ES-I3 (cell line): ENCODE results near the gene ECM2.

ENCODE experiments used
- H3K36me3 ChIP-seq: 2 replicates; pipeline ENCODE4 v1.6.1; 2013; ENCODE audit warnings: mild to moderate bottlenecking, low read length, control low read depth, moderate library complexity; ENCODE audit not compliant: insufficient read depth
- H3K4me1 ChIP-seq: 2 replicates; pipeline ENCODE4 v1.6.1; 2013; ENCODE audit warnings: mild to moderate bottlenecking, control low read depth, low read length; ENCODE audit not compliant: insufficient read depth
- H3K9ac ChIP-seq: 2 replicates; pipeline ENCODE4 v1.6.1; 2013; ENCODE audit warnings: low read depth, mild to moderate bottlenecking, low read length, moderate library complexity
- H3K9me3 ChIP-seq: 2 replicates; pipeline ENCODE4 v1.6.1; 2013; ENCODE audit warnings: mild to moderate bottlenecking, low read length, moderate library complexity; ENCODE audit not compliant: control insufficient read depth, insufficient read depth

Gene ECM2

GRCh38 chr9:92516521-92516920 lies 19.3 kb downstream of the ECM2 start:
- Histone ChIP-seq H3K9ac (no peak overlapping the region), H3K4me1 (peaks cover 14% of the 10 kb centered on the region; the same call in 1 of the 2 replicates), H3K9me3 (no peaks in the 10 kb centered on the region), H3K36me3 (no peaks in the 10 kb centered on the region)

GRCh38 chr9:92514635-92515034 lies 21.2 kb downstream of the ECM2 start:
- peaks cover 14% of the 10 kb centered on the region; the same call in 1 of the 2 replicates for H3K4me1 ChIP-seq
- no peaks in the 10 kb centered on the region for H3K36me3 ChIP-seq
- no peak overlapping the region for H3K9ac ChIP-seq
- no peaks in the 10 kb centered on the region for H3K9me3 ChIP-seq

- no peak overlapping the region for H3K9ac ChIP-seq
- no peaks in the 10 kb centered on the region for H3K9me3 ChIP-seq
- H3K4me1 ChIP-seq, result peaks cover 14% of the 10 kb centered on the region; the same call in 1 of the 2 replicates
- no peaks in the 10 kb centered on the region for H3K36me3 ChIP-seq
These were observed 22.4 kb downstream of the ECM2 start for GRCh38 chr9:92513349-92513748.

- H3K9me3 ChIP-seq, result no peaks in the 10 kb centered on the region
- peaks cover 10% of the 10 kb centered on the region; the same call in 1 of the 2 replicates for H3K4me1 ChIP-seq
- H3K9ac ChIP-seq, result no peak overlapping the region
- no peaks in the 10 kb centered on the region for H3K36me3 ChIP-seq
These were observed 23.2 kb downstream of the ECM2 start for GRCh38 chr9:92512622-92513021.

- H3K36me3 ChIP-seq, result no peaks in the 10 kb centered on the region
- peaks cover 5% of the 10 kb centered on the region; the same call in 1 of the 2 replicates for H3K4me1 ChIP-seq
- H3K9ac ChIP-seq, result no peak overlapping the region
- no peaks in the 10 kb centered on the region for H3K9me3 ChIP-seq
These were observed 25.0 kb downstream of the ECM2 start for GRCh38 chr9:92510747-92511146.

- no peaks in the 10 kb centered on the region for H3K36me3 ChIP-seq
- H3K4me1 ChIP-seq, result peaks cover 5% of the 10 kb centered on the region; the same call in 1 of the 2 replicates
- no peaks in the 10 kb centered on the region for H3K9me3 ChIP-seq
- H3K9ac ChIP-seq, result no peak overlapping the region
These were observed 26.7 kb downstream of the ECM2 start for GRCh38 chr9:92509050-92509449.

- H3K9me3 ChIP-seq, result no peaks in the 10 kb centered on the region
- no peaks in the 10 kb centered on the region for H3K36me3 ChIP-seq
- no peak overlapping the region for H3K9ac ChIP-seq
- peaks cover 9% of the 10 kb centered on the region for H3K4me1 ChIP-seq
These were observed 27.6 kb downstream of the ECM2 start for GRCh38 chr9:92508018-92508820.

GRCh38 chr9:92507496-92507895 lies 28.3 kb downstream of the ECM2 start:
- Histone ChIP-seq H3K36me3 (no peaks in the 10 kb centered on the region), H3K9me3 (no peaks in the 10 kb centered on the region), H3K4me1 (peaks cover 9% of the 10 kb centered on the region), H3K9ac (no peak overlapping the region)

- Histone ChIP-seq H3K36me3 (no peaks in the 10 kb centered on the region), H3K9ac (no peak overlapping the region), H3K4me1 (peaks cover 9% of the 10 kb centered on the region), H3K9me3 (no peaks in the 10 kb centered on the region)
These were observed 28.8 kb downstream of the ECM2 start for GRCh38 chr9:92507005-92507404.

- no peak overlapping the region for H3K9ac ChIP-seq
- no peaks in the 10 kb centered on the region for H3K9me3 ChIP-seq
- H3K4me1 ChIP-seq, result peaks cover 9% of the 10 kb centered on the region
- no peaks in the 10 kb centered on the region for H3K36me3 ChIP-seq
These were observed 29.5 kb downstream of the ECM2 start for GRCh38 chr9:92506184-92506857.

GRCh38 chr9:92504881-92505280 lies 30.9 kb downstream of the ECM2 start:
- no peaks in the 10 kb centered on the region for H3K9me3 ChIP-seq
- no peaks in the 10 kb centered on the region for H3K36me3 ChIP-seq
- peaks cover 9% of the 10 kb centered on the region for H3K4me1 ChIP-seq
- H3K9ac ChIP-seq, result no peak overlapping the region

GRCh38 chr9:92503156-92503555 lies 32.6 kb downstream of the ECM2 start:
- Histone ChIP-seq H3K9me3 (no peaks in the 10 kb centered on the region), H3K4me1 (peaks cover 9% of the 10 kb centered on the region), H3K36me3 (no peaks in the 10 kb centered on the region), H3K9ac (no peak overlapping the region)

- no peak overlapping the region for H3K9ac ChIP-seq
- no peaks in the 10 kb centered on the region for H3K36me3 ChIP-seq
- H3K9me3 ChIP-seq, result no peaks in the 10 kb centered on the region
- H3K4me1 ChIP-seq, result peaks cover 9% of the 10 kb centered on the region
These were observed 34.0 kb downstream of the ECM2 start for GRCh38 chr9:92501671-92502393.

- H3K9me3 ChIP-seq, result no peaks in the 10 kb centered on the region
- no peaks in the 10 kb centered on the region for H3K36me3 ChIP-seq
- H3K9ac ChIP-seq, result no peak overlapping the region
- H3K4me1 ChIP-seq, result peaks cover 5% of the 10 kb centered on the region; the same call in 1 of the 2 replicates
These were observed 35.1 kb downstream of the ECM2 start for GRCh38 chr9:92500725-92501124.
